Head of caudate nucleus (tissue), 42 donors: ENCODE results near the gene ZFP36L1.
A peak's percentile ranks its signal among the peaks of the same experiment; 100 is the strongest.

ENCODE experiments used
- DNase-seq, 42 donors: peaks; one replicate each; pipeline versions ENCODE4 v3.0.0 to v3.0.0-alpha.2; 2020 to 2021; ENCODE audit warnings: mixed read lengths in 7 of 42
- intact Hi-C: fragments of 100-400 bp; cut with DNase I; formaldehyde crosslinking; loops from one replicate; pipeline ENCODE4 v1.15.0; 2022

ZFP36L1 gene

DNA sequence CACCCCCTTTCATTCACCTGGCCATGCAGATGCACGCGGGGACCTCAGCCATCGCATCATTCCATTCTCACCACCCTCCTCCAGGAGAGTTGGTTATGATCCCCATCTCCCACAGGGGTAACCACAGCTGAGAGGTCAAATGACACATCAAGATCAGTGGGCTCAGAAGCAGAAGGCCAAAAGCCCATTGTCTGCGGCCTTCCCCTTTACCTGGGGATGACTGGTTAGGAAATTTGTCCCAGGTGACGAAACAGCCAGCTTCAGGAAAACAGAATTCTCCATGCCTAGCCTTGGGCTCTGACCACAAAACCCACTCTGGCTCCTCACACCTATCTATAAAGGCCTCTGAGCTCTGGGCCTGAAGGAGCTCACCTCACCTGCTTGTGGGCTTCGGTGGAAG is 36.1 kb downstream of the ZFP36L1 start:
- DNase-seq: no peak
- intact Hi-C loops: no loop called here

- DNase-seq: no peak
- intact Hi-C loops: no loop called here
Measured at GRCh38 chr14:68756000-68756481, 36.8 kb downstream of the ZFP36L1 start.

DNA sequence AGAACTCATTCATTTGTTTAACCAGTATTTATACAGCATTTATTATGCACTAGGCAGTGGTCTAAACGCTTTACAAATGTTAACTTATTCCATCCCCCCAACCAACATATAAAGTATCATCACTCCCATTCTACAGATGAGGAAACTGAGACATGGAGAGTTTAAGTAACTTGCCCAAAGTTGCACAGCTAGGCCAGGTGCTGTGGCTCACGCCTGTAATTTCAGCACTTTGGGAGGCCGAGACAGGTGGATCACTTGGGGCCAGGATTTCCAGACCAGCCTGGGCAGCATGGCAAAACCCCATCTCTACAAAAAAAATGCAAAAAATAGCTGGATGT is 37.9 kb downstream of the ZFP36L1 start:
- DNase-seq: no peak
- intact Hi-C loops: no loop called here

DNA sequence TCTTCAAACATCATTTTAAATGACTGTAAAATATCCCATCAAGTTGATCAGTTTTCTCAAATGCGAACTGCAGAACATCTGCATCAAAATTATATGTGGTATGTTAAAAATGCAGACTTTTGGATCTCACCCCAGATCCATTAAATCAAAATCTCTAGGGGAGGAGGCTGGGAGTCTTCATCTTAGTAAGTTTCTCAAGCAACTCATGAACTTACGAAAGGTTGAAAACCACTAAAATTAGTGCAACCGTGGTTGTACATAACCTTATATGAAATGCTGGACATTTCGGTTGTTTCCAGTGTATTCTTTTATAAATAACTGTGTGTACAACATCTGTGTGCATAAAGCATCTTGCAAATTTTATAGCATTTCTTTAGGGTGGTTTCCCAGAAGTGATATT is 39.2 kb downstream of the ZFP36L1 start:
- no peak for DNase-seq

GRCh38 chr14:68752271-68753006 is 40.4 kb downstream of the ZFP36L1 start:
- DNase-seq: no peak
- intact Hi-C loops: no loop called here

More for the DNA sequence above, 39.2 kb downstream of the ZFP36L1 start:
- intact Hi-C loops: no loop called here

- intact Hi-C loops: no loop called here
Measured at GRCh38 chr14:68749487-68750475, 43.1 kb downstream of the ZFP36L1 start.

GRCh38 chr14:68748691-68749090 is 44.2 kb downstream of the ZFP36L1 start:
- DNase-seq: no peak
- intact Hi-C loops: no loop called here

More at GRCh38 chr14:68749487-68750475, 43.1 kb downstream of the ZFP36L1 start:
- DNase-seq: no peak

GRCh38 chr14:68748260-68748659 is 44.6 kb downstream of the ZFP36L1 start:
- no peak for DNase-seq
- intact Hi-C loops: no loop called here

GRCh38 chr14:68747393-68747792 is 45.5 kb downstream of the ZFP36L1 start:
- no peak for DNase-seq
- intact Hi-C loops: no loop called here

DNA sequence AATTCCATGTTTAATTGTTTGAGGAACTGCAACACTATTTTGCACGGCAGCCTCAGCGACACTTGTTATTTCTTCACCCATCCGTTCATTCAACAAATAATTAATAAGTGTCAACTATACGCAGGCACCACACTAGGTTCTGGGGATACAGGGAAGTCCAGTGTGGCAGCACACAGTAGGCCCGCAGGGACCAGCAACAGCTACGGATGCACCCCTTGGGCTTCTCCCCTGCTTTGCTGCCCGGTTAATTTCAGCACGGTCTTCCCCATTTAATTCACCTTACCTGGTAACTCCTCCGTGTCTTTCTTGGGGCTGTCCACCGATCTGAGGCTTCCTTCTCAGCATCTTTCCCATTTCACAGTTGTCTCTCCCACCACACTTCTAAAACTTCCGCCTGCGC is 48.3 kb downstream of the ZFP36L1 start:
- no peak for DNase-seq
- intact Hi-C loops: no loop called here

GRCh38 chr14:68741839-68742470 is 50.9 kb downstream of the ZFP36L1 start:
- peak in 11 of 42 donors; percentile 9 to 40 (median 29) for DNase-seq
- intact Hi-C loops: no loop called here

- intact Hi-C loops: no loop called here
- DNase-seq: no peak
Measured at GRCh38 chr14:68741477-68741791, 51.4 kb downstream of the ZFP36L1 start.

DNA sequence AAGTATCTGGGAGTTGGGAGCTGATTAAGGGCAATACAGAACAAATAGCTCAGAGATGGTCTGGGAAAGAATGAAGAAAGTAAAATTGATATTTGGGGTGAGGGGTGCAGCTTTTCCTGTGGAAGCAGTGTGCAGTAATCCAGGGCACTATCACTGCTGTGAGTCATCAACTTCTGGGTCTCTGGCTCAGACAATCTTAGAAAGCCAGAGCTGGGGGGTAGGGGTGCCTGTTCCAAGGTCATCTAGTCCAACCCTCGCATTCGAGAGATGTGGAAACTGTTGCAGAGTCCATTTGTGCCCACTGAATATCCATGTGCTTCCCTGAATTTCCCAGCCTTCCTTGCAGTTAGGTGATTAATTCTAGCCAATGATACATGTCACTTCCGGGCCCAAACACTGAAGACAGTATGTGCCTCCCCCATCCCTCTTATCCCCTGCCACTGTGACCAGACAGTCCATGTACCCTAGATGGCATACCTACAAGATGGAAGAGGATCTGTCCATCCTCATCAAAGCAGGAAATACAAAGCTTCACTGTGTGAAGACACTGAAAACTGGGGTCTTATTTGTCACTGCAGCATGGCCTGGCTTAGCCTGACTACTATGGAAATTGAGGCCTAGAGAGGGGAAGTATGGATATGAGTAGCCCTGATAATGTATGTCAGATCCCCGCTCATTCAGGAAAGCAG is 51.9 kb downstream of the ZFP36L1 start:
- DNase-seq: no peak
- intact Hi-C loops: no loop called here

DNA sequence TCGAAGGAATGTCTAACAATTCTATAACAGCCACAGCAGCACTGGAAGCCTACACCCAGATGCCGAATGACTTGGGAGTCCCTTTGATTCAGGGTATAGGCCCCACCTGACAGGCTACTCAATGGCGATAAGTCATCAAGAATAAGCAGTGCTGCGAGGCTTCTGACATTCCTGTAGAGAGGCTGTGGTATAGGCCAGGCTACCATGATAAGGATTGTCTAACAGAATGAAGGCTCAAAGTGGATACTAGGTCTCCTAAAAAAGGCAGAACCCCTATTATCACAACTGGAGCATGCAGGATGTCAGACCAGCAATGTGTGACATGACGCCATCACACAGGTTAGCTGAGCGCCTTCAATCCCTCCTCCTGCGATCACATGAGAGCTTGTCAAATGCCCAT is 53.2 kb downstream of the ZFP36L1 start:
- intact Hi-C loops: no loop called here
- DNase-seq: no peak

GRCh38 chr14:68738559-68738958 is 54.3 kb downstream of the ZFP36L1 start:
- DNase-seq: no peak
- intact Hi-C loops: no loop called here
